ENCODE measurements around the gene SDC3.

Gene SDC3

DNA sequence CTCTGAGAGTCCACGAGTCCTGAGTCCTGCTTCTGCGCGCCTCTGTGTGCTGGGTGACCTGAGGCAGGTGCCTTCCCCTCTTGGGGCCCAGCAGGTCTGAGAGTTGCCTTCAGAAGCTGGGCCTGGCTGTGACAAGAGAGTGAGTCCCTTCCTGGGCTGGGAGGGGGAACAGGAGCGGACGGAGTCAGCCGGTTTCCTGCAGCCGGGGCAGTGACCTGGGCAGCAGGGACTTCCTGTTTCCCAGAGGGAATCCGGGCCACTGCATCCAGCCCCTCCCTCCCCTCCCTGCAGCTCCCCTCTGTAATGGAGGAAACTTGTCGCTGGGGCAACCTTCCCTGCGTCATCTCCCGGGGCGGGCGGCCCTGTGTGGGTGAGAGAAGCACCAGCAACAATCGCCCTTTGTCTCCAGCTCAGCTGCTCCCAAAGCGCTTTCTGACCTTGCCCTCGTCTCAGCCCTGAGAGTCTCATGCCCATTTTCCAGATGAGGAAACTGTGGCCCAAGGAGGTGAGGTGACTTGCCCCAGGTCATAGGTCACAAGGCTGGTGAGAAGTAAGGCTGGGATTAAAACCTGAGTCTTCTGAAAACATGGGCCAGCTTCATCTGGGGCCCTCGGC lies 61.1 kb downstream of the SDC3 start:
- TF ChIP-seq, protein P1, sequence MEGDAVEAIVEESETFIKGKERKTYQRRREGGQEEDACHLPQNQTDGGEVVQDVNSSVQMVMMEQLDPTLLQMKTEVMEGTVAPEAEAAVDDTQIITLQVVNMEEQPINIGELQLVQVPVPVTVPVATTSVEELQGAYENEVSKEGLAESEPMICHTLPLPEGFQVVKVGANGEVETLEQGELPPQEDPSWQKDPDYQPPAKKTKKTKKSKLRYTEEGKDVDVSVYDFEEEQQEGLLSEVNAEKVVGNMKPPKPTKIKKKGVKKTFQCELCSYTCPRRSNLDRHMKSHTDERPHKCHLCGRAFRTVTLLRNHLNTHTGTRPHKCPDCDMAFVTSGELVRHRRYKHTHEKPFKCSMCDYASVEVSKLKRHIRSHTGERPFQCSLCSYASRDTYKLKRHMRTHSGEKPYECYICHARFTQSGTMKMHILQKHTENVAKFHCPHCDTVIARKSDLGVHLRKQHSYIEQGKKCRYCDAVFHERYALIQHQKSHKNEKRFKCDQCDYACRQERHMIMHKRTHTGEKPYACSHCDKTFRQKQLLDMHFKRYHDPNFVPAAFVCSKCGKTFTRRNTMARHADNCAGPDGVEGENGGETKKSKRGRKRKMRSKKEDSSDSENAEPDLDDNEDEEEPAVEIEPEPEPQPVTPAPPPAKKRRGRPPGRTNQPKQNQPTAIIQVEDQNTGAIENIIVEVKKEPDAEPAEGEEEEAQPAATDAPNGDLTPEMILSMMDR (conservative IDR thresholded peaks at IDR 0.05; ENCODE audit: control insufficient read depth, insufficient read depth, low read depth, low read length): no peak
- H3K4me3 ChIP-seq (ENCODE audit: control insufficient read depth, low read depth, low read length): no peak overlapping the region
- peak; percentile 12 for DNase-seq (ENCODE audit: low read depth)

DNA sequence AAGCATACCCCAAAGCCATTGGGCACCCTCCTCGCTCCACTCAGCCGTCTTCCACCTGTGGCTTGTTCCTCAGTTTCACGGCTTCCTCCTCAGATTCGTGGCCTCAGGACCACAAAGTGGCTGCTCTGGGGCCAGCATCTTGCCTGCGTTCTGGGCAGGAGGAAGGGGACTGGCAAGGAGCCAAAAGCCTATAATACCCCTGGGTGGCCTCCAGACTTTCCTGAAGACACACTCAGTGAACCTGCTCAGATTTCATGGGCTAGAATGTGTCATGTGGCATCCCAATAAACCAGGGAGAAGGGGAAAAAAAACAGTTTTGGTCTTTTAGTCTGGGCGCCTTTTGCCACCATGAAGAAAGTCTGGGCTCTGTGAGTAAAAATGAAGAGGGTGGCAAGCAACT lies 62.0 kb downstream of the SDC3 start:
- TF ChIP-seq, protein P1 (conservative IDR thresholded peaks at IDR 0.05; ENCODE audit: control insufficient read depth, insufficient read depth, low read depth, low read length): no peak
- no peak overlapping the region for H3K4me3 ChIP-seq (ENCODE audit: control insufficient read depth, low read depth, low read length)
- DNase-seq (ENCODE audit: low read depth): no peak

DNA sequence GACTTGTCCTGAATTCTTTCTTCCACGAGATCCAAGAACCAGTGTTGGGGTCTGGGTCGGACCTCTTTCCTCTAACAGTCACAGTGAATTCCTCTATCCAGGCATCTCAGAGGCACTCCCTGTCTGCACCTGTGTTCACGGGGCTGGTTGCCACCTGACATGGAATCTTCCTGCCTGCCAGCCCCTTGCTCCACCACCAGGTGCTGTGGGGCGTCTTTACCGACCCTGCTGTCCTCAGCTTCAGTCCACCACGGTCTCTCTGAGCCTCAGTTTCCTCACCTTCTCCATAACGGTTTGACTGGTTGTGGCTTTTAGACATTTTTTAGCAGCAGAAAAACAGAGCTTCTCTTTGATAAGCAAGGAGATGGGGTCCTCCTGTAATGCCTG lies 62.7 kb downstream of the SDC3 start:
- TF ChIP-seq, protein P1 (conservative IDR thresholded peaks at IDR 0.05; ENCODE audit: control insufficient read depth, insufficient read depth, low read depth, low read length): no peak
- H3K4me3 ChIP-seq (ENCODE audit: control insufficient read depth, low read depth, low read length): no peak overlapping the region
- DNase-seq (ENCODE audit: low read depth): no peak

DNA sequence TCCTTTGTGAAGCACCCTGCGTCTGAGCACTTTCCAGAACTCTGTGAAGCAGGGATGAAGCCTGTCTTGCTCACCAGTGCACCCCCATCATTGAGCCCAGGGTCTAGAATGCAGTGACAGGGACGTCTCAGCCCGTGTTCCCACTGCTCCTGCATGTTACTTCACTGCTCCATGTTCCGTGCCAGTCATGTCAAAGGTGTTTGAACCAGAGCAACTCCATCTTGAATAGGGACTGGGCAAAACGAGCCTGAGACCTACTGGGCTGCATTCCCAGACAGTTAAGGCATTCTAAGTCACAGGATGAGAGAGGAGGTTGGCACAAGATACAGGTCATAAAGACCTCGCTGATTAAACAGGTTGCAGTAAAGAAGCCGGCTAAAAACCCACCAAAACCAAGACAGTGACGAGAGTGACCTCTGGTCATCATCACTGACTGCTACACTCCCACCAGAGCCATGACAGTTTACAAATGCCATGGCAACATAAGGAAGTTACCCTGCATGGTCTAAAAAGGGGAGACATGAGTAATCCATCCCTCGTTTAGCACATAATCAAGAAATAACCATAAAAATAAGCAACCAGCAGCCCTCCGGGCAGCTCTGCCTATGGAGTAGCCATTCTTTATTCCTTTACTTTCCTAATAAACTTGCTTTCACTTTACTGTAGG lies 63.2 kb downstream of the SDC3 start:
- TF ChIP-seq, protein P1 (conservative IDR thresholded peaks at IDR 0.05; ENCODE audit: control insufficient read depth, insufficient read depth, low read depth, low read length): no peak
- H3K4me3 ChIP-seq (ENCODE audit: control insufficient read depth, low read depth, low read length): no peak overlapping the region
- DNase-seq (ENCODE audit: low read depth): no peak

DNA sequence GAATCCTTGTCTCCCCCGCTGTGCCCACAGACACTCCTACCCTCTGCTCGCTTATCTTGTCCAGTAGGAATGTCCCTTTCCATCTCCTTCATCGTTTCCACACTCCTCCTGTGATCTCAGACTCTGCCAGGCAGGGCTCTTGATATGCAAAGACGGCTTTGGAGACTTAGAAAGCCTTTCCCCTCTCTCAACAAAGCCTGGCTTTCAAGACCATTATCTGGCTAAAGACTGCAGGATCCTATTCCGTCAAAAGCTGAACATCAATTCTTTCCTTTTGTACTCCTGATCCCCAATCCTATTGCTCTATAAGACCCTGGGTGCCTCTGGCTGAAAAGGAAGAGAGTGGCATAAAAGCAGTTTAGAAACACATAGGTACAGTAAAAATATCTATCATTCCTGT lies 63.9 kb downstream of the SDC3 start:
- TF ChIP-seq, protein P1 (conservative IDR thresholded peaks at IDR 0.05; ENCODE audit: control insufficient read depth, insufficient read depth, low read depth, low read length): no peak
- no peak for DNase-seq (ENCODE audit: low read depth)
- H3K4me3 ChIP-seq (ENCODE audit: control insufficient read depth, low read depth, low read length): no peak overlapping the region

DNA sequence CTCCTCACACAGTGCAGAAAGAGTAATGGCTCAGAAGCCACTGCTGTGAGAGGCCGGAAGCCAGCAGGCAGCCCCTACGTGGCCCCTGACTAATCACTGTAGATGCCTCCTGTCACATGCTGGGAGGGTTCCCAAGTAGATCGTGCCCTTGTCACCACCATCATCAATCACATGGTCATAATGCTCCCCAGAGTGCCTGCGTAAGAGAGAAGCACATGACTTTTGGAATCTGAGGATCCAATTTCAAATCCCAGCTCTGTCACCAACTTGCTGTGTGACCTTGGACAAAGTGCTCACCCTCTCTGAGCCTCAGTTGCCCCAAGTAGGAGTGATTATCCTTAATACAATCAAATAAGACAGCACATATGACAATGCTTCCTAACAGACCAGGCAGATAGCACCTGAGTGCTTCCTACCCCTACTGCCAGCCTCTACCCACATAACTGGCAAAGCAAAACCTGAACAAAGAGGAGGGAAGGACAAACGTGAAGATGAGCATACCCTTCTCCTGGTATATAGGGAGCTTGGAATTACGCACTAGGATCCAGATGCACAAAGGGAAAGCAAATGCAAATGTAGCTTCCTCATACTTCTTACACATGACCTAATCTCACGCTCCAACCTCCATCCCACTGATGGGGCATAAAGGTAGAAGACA lies 65.7 kb downstream of the SDC3 start:
- TF ChIP-seq, protein P1 (conservative IDR thresholded peaks at IDR 0.05; ENCODE audit: control insufficient read depth, insufficient read depth, low read depth, low read length): no peak
- DNase-seq (ENCODE audit: low read depth): peak; percentile 42
- no peak overlapping the region for H3K4me3 ChIP-seq (ENCODE audit: control insufficient read depth, low read depth, low read length)
